ENCODE results near the gene KHSRP.

KHSRP gene, protein sequence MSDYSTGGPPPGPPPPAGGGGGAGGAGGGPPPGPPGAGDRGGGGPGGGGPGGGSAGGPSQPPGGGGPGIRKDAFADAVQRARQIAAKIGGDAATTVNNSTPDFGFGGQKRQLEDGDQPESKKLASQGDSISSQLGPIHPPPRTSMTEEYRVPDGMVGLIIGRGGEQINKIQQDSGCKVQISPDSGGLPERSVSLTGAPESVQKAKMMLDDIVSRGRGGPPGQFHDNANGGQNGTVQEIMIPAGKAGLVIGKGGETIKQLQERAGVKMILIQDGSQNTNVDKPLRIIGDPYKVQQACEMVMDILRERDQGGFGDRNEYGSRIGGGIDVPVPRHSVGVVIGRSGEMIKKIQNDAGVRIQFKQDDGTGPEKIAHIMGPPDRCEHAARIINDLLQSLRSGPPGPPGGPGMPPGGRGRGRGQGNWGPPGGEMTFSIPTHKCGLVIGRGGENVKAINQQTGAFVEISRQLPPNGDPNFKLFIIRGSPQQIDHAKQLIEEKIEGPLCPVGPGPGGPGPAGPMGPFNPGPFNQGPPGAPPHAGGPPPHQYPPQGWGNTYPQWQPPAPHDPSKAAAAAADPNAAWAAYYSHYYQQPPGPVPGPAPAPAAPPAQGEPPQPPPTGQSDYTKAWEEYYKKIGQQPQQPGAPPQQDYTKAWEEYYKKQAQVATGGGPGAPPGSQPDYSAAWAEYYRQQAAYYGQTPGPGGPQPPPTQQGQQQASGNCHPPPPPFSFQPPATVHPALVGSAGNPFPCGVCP

DNA sequence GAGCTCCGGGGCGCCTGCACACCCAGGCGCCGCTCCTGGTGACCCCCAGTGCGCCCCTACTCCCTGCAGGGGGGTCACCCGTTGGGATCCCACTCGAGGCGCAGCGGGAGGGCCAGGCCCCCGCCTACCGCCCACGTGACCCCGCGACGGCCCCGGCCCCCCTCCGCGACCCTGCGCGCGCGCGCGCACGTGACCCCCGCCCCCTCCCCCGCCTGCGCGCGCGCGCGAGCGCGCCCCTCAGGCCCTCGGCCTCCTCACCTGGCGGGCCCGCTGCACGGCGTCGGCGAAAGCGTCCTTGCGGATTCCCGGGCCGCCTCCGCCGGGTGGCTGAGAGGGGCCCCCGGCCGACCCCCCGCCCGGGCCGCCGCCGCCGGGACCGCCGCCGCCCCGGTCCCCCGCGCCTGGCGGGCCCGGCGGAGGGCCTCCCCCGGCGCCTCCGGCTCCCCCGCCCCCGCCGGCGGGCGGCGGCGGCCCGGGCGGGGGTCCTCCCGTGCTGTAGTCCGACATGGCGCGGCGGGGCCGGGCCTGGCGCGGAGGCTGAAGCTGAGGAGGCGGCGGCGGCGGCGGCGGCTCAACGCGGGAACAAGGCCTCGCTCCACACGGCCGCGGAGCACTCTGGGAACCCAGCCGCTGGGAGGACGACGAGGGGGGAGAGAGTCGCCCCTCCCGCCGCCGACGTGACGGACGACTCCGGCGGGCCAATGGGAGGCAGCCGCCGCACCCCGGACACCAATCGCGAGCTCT lies at the start of gene KHSRP:
TSS of gene KHSRP (minus strand) at position 617 of the 744 bp plus-strand sequence. CDS start at position 507, 110 bp downstream.
- DNase-seq: peak in 4 of 56 donors; percentile 28 to 44 (median 31)

DNA sequence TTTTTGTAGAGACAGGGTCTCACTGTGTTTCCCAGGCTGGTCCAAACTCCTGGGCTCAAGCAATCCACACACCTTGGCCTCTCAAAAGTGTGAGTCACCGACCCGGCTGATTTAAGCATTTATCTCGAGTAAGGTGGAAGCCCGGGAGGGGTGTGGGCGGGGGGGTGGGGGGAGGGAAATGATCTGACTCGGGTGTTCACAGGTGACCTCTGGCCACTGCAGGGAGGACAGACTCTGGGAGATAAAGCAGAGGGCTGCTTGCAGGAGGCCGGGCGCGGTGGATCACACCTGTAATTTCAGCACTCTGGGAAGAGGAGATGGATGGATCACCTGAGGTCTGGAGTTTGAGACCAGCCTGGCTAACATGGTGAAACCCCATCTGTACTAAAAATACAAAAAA lies 49.0 kb upstream of the KHSRP start:
- no peak for DNase-seq

DNA sequence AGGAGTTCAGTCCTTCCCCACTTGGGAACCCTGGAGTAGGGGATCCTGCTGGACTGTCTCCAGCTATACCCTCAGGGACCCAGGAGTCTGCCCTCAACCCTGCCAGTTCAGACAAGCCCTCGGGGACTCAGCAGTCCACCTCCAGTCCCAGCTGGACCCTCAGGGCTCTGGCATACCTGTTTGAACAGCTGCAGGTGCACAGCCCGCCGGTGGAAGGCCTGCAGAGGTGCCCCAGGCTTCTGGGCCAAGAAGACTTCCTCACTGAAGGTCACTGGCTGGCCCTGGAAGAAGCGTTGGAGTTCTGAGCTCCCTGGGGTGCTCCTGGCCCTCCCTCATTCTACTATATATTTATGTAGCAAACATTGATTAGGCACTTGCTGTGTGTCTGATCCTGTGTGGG lies 48.1 kb upstream of the KHSRP start:
- no peak for DNase-seq

DNA sequence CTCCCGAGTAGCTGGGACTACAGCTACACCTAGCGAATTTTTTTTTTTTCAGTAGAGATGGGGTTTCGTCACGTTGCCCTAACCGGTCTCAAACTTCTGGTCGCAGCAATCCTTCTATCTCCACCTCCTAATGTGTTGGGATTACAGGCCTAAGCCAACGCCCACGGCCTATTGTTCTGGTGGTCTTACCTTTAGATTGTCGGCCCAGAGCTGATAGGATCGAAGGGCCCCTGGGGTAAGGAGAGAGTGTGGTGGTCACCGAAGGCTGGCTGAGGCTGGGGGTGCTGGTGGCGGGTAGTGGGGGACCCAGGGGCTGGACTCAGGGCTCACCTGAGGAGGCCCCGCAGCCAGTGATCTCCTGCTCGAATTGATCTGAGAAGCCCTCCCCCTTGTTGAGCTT lies 46.5 kb upstream of the KHSRP start:
- DNase-seq: no peak

DNA sequence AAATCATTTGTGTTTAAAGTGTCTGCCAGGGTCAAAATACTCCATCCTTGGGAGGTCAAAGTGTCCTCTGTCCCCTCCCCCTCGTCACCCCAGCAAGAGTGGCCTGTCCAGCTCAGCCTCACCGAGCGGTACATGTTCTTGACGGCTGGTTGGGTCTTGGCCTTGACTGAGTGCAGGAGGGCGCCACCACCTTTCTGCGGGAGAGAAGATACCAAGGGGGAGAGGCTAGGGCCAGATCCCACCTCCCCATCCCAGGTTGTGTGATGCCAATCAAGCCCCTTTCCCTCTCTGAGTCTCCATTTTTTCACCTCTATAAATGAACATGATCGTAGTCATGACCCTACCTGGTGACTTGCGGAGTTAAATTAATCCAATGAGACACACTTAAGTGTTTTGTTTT lies 45.6 kb upstream of the KHSRP start:
- no peak for DNase-seq

DNA sequence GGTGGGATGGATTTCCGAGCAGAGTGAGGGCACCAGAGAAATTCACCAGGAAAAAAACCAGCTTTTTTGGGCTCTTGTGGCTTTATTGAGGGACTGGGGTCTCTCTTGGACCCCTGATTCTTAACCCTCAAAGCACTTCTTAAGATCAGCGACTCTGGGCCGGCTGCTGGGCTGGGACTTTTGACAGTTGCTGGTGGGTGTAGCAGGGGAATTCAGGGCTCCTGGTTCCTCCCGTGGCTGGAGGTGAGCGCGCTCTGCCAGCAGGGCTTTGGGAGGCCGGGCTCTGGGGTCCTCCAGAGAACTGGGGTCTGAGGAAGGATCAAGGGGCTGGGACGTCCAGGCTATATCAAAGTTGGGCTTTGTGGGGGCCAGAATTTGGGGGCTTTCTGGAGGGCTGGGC lies 42.8 kb upstream of the KHSRP start:
- no peak for DNase-seq

DNA sequence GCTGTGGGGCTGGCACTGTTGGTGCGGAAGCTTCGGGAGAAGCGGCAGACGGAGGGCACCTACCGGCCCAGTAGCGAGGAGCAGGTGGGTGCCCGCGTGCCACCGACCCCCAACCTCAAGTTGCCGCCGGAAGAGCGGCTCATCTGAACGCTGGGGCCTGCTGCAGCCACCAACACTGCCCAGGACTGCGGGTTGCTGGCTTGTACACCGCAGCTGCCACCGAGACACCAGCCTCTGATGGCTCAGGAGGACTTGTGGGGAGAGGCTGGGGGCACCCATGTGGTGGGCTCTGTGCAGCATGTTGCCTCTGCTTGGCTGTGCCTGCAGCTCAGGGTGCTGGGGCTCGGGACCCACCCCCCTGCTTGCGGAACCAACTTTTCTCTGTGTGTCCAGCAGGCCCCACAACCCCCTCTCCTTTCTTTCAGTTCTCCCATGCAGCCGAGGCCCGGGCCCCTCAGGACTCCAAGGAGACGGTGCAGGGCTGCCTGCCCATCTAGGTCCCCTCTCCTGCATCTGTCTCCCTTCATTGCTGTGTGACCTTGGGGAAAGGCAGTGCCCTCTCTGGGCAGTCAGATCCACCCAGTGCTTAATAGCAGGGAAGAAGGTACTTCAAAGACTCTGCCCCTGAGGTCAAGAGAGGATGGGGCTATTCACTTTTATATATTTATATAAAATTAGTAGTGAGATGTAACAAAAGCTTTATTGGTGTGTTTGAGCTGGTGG lies 42.1 kb upstream of the KHSRP start:
- DNase-seq: no peak

DNA sequence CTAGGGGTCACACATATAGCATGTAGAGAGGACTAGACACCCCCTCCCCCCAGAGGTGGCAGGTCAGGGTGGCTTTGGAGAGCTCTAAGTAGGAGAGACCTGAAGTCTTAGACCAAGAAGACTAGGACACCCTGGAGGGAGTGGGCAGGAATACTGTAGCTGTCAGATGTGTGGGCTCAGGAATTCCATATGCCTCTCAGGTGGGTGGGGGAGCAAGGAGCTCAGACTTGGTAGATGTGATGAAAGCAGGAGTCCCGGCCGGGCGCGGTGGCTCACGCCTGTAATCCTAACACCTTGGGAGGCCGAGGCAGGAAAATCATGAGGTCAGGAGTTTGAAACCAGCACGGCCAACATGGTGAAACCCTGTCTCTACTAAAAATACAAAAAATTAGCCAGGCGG lies 41.1 kb upstream of the KHSRP start:
- DNase-seq: no peak

DNA sequence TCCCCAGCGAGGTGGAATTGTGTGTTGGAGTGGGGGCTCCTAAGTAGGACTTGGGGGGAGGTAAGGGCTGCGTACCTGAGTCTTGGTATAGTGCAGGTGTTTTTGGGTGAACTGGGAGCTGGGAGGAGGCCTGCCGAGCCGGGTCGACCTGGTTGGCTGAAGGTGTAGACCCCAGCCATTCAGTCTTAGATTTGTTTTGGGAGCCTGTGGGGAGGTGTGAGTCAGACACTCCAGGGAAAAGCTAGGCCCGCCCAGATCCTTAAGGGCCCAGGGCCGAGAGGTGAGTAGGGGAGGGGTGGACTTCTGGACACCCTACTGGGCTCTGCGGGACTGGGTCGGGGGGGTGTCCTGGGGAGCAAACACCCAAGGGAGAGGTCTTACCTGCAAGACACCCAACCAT lies 40.4 kb upstream of the KHSRP start:
- DNase-seq: no peak

DNA sequence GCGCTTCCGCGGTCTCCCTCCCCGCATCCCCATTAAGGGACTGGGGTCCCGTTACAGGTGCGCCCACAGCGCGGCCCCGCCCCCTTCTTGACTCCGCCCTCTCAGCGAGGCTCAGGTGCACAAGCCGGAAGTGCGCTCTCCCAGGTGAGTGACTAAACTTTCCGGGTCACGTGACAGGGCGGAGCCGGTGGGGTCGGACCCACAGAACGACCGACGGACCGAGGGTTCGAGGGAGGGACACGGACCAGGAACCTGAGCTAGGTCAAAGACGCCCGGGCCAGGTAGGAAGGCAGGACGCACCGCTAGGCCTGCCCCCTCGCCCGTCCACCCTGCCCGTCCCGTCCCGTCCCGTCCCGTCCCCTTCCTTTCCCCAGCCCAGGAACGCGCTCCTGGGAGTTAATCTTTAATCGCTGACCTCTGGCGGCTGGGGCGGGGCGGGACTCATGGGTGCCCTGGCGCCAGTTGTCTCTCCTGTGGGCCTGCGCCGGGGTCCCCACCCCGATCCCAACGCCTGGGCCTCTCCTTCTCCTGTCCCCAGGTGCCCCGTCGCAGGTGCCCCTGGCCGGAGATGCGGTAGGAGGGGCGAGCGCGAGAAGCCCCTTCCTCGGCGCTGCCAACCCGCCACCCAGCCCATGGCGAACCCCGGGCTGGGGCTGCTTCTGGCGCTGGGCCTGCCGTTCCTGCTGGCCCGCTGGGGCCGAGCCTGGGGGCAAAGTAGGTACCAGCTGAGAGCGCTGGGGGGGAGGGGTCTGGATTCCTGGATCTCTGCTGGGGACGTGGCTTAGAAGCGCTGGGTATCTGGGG lies 39.7 kb upstream of the KHSRP start, which contains the start of gene CRB3:
TSS of gene CRB3 (plus strand) at position 202 of the 804 bp plus-strand sequence. CDS start at position 633, 431 bp downstream.
- DNase-seq: peak in 2 of 56 donors; percentile 14 to 15

DNA sequence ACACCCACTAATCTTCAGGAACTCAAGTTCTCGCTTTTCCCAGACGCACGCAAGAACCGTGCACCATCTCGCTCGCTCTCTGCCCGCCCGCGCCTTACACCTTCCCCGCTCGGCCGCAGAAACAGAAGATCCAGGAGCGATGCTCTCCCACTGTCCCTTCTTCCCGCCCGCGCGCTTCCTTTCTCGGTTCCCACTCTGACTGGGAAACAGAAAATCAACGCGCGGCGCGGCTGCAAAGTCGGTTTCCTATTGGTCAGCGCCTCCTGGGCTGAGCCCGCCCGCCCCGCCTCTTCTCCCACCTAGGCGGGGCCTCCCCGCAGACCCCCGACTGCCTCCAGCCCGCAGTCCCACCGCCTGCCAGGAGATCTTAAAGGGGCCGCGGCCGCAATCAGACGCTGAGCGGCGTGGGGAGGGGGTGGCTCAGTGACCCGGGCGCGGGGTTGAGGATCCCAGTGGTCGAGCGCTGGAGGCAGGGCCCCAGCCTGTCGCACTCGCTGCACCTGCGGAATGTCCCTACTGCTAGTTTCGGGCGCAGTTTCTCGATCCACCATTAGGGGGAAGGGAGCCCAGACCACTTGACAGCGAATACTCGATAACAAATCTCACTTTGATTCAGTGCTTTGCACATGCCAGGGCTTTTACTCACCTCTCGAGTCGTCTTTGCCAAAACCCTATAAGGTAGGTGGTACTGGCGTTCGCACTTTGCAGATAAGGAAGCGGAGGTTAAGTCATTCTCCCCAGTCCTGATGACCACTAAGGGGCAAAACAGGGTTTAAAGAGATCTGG lies 35.7 kb upstream of the KHSRP start:
- DNase-seq: peak; percentile 73 to 99 (median 96)

DNA sequence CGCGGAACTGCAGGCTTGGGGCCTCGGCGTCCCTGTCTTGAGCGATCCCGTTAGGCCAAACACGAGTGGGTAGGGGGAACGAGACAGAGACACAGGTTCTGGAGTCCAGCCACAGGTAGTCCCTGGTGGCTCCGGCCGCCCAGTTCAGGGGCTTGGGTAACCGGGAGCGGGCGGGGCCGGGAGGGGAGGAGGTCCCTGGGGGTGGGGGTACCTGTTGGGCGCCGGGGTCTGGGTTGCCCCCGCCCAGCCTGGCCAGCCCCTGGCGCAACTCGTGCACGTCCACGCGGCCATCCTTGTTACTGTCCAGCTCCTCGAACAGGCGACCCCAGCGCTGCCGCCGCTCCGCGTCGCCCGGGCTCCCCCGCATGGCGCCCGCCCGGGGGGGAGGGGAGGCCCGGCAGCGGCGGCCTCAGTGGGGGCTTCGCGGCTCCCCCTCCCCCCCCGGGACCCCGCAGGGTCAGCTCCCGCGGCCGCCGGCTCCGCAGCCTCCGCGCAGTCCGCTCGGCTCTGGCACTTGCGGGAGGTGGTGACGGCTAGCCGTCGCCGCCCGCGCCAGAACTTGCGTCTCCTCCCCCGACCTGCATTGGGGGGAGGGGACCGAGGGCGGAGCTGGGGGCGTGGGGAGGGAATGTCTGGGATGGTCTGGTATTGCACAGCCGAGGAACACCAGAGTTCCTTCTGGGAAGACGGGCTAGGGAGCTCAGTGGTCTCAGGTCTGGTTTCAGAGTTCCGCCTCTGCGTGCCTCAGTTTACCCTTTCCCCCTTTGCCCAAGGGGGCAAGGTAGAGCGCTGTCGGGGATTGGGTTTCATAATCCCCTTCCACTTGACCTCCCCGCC lies 34.9 kb upstream of the KHSRP start, which contains the start of gene SLC25A23:
TSS of gene SLC25A23 (minus strand) at position 531 of the 837 bp plus-strand sequence. CDS start at position 367, 164 bp downstream.
- peak in 49 of 56 donors; percentile 15 to 85 (median 70) for DNase-seq

DNA sequence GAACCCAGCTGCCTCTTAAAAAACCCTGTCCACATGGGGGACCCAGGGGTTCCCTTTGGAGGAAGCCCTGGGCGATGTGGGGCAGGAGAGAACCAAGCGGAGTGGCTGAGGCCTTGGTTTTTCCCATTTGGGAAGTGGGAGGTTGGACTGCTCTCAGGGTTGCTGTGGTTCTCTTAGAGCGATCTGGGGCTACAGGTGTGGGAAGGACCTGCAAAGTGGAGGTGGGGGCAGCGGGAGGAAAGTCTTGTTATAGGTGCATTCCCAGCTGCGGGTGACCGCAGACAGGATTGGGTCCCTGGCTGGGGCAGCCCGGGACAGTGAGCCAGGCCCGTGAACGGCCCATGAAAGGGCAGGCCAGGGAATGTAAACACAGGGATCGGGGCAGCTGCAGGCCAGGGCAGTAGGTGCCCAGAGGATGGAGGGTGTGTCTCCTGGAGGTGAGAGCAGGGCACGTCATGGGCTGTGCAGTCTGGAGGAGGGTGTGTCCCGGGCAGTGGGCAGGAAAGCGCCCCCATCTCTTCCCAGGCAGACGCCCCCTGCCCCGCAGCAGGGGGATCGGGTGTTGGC lies 34.2 kb upstream of the KHSRP start:
- DNase-seq: peak in 4 of 56 donors; percentile 4 to 21 (median 7)

DNA sequence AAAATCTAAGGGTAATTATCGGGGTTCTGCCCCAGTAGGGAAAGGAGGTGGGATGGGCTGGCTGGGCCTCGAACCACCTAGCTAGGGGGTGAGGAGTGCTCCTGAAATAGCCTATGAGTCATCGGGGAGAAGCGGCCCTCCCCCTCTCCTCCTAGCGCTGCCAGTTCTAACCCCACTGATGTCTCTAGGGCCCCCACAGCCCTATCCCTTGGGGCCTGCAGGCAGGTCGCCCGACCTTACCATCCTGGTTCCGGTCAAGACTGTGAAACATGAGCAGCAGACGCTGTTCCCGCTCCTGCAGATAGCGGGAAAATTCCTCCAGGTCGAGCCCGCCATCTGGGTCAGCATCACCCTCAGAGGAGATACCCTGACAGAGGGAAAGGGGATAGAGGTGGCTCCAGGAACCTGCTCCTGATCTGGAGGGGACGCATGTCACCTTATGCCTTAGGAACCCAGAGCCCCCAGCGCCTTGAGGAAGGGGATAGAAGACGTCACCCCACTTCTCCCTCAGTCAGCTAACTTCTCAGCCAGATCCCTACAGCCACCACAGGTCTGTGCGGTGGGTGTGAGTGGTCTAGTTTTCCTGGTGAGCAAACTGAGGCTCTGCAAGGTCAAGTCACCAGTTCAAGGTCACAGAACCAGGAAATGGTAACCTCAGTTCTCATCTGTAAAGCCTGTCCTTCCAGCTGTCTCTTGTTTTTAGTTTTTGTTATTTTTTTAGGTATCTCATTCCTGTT lies 33.5 kb upstream of the KHSRP start:
- peak in 3 of 56 donors; percentile 7 to 19 (median 19) for DNase-seq

DNA sequence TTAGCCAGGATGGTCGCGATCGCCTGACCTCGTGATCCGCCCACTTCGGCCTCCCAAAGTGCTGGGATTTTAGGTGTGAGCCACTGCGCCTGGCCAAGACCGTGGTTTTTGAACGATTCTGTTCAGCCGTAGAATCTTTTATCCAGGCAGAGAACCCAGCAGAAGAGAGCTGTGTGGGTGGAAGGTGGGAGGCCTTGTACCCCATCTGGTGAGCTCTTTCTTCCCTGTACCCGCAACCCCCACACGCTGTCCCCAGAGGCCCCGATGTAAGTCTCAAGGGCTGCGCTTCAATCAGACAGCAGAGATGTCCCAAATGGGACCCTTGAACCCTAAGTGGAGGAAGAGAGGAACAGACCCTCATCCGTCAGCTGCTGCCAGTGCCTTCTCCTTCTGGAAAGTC lies 31.3 kb upstream of the KHSRP start:
- DNase-seq: no peak

DNA sequence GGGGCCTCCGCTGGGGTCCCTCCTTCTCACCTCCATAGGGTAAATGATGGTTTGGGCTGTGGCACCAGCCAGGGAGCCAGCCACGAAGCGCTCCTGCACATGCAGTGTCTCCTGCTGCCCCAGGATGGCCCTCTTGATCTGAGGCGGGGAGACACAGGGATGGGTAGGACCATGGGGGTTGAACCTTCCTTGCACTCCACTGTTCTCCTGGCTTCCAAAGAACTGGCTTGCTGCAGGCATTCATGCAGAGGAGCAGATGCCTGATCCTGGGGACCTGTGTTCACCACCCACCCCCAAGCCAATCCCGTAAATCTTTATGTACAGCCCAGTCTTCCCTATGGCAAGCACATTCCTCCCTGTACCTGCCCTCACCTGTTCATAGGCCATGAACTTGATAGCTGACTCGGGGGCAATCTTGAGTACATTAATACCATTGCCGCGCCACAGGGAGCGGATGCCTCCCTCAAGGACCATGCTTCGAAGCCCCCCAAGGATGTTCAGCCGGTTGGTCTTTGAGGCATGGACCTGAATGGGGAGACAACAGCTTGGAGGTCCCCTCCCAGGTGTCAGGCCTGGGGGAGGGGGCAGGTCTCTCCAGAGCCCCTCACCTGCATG lies 29.4 kb upstream of the KHSRP start:
- DNase-seq: no peak

DNA sequence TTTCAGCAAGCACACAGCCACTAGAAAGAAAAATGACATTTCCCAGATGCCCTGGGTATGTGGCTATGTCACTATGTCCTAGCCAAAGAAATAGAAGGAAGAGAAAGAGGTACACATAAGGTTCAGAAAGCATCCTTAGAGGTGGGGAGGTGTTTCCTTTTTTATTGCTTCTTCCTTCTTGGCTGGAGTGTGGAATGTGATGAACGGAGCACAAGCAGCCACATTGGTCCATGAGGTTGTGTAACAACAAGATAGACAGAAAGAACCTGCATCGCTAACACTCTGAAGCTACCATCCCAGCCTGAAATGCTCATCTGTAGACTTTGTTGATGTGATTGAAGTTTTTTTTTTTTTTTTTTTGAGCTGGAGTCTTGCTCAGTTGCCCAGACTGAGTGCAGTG lies 28.3 kb upstream of the KHSRP start:
- DNase-seq: no peak

Data from amygdala (tissue), 56 donors.